ENCODE measurements around the gene ELMO1. TPM values are rescaled to one million over a fixed set of nuclear protein-coding genes. Genes with fewer than 3 reads are reported as not detected.

Gene ELMO1
- total RNA-seq, 1 experiment from 2014 or later: 7.8 TPM

DNA sequence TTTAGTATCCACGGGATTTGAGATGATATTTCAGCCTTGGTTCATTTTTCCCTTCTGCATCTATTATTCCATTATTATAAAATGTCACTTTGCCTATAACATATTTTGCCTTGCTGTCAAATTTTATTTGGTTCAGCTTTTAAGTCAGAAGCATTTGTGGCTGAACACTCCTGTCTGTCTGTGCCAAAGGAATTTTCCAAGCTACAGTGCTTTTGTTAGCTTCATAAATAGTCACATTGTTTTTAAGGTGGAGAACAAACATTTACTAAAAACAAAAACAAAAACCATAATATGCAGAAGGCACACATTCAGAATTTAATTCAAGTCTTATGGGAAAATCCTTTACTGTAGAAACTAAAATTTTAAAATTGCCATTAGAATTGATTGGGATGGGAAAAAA lies 33.8 kb upstream of the ELMO1 start:
- no peaks in the 10 kb centered on the region for H3K9me3 ChIP-seq (ENCODE audit: control insufficient read depth, low read depth, low read length)
- WGBS (ENCODE audit: extremely low coverage, insufficient read length, low lambda C conversion rate): no CpG with 5 or more reads among the region's 1 CpG
- peaks cover 0 to 11% (median 5%) of the 10 kb centered on the region in 3 experiments; a peak in 2 of 7 replicates for H3K36me3 Mint-ChIP-seq (ENCODE audit: insufficient read depth in 1 of 3, low read depth in 3 of 3)
- H3K4me1 ChIP-seq (ENCODE audit: insufficient read depth, low read length): peaks cover 8% of the 10 kb centered on the region; the same call in 1 of the 2 replicates
- no peak overlapping the region for H2BK15ac ChIP-seq (ENCODE audit: low read depth, low read length)
- H3K79me1 ChIP-seq (ENCODE audit: insufficient read depth, low read depth, low read length, poor library complexity, severe bottlenecking): no peaks in the 10 kb centered on the region
- no peak overlapping the region for H4K5ac ChIP-seq (ENCODE audit: insufficient read length, low read depth, low read length)
- no peak overlapping the region for H3K9ac ChIP-seq (ENCODE audit: extremely low read depth, insufficient read length, low read length)
- H3K4me3 Mint-ChIP-seq: no peak overlapping the region
- no peak overlapping the region for H3K4me2 ChIP-seq (ENCODE audit: insufficient read depth, insufficient read length, low read length)
- H3K23ac ChIP-seq (ENCODE audit: insufficient read length, low read depth, low read length): no peak overlapping the region
- H3K14ac ChIP-seq (ENCODE audit: insufficient read depth, low read length): no peak overlapping the region
- no peak overlapping the region for H3K56ac ChIP-seq (ENCODE audit: insufficient read length, low read depth, low read length)
- no peaks in the 10 kb centered on the region for H4K20me1 ChIP-seq (ENCODE audit: control insufficient read depth, insufficient read depth, insufficient read length)
- no peak overlapping the region for H4K8ac ChIP-seq (replicated peaks; ENCODE audit: insufficient read length, low read depth, low read length)
- H2BK20ac ChIP-seq (ENCODE audit: low read depth, low read length, poor library complexity, severe bottlenecking): no peak overlapping the region
- no peak overlapping the region for H2AK5ac ChIP-seq (ENCODE audit: insufficient read length, low read length)
- no peaks in the 10 kb centered on the region for H3K27me3 ChIP-seq (ENCODE audit: insufficient read depth, low read length)
- H2BK12ac ChIP-seq (ENCODE audit: insufficient read length, low read depth, low read length): no peak overlapping the region
- no peak overlapping the region for H3K27ac Mint-ChIP-seq
- no peak overlapping the region for H3K4ac ChIP-seq (ENCODE audit: low read depth, low read length)
- H3K79me2 ChIP-seq (ENCODE audit: insufficient read depth, low read length): no peaks in the 10 kb centered on the region
- TF ChIP-seq, protein P1, sequence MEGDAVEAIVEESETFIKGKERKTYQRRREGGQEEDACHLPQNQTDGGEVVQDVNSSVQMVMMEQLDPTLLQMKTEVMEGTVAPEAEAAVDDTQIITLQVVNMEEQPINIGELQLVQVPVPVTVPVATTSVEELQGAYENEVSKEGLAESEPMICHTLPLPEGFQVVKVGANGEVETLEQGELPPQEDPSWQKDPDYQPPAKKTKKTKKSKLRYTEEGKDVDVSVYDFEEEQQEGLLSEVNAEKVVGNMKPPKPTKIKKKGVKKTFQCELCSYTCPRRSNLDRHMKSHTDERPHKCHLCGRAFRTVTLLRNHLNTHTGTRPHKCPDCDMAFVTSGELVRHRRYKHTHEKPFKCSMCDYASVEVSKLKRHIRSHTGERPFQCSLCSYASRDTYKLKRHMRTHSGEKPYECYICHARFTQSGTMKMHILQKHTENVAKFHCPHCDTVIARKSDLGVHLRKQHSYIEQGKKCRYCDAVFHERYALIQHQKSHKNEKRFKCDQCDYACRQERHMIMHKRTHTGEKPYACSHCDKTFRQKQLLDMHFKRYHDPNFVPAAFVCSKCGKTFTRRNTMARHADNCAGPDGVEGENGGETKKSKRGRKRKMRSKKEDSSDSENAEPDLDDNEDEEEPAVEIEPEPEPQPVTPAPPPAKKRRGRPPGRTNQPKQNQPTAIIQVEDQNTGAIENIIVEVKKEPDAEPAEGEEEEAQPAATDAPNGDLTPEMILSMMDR (conservative IDR thresholded peaks at IDR 0.05): no peak
- no peak overlapping the region for H3K27ac ChIP-seq (ENCODE audit: insufficient read length, low read depth, low read length)
- no peak overlapping the region for H4K91ac ChIP-seq (ENCODE audit: insufficient read length, low read depth, low read length)
- no peaks in the 10 kb centered on the region for H3K23me2 ChIP-seq (ENCODE audit: insufficient read length, low read depth, low read length, poor library complexity, severe bottlenecking)
- H2BK120ac ChIP-seq (ENCODE audit: low read depth, low read length, poor library complexity, severe bottlenecking): no peak overlapping the region
- no peak overlapping the region for H3K18ac ChIP-seq (ENCODE audit: insufficient read length, low read depth, low read length)
- no peak overlapping the region for H2BK5ac ChIP-seq (ENCODE audit: insufficient read length, low read length)
- no peak overlapping the region for H3T11ph ChIP-seq (ENCODE audit: low read length)
- no peak for DNase-seq
- peaks cover 11 to 12% of the 10 kb centered on the region in 2 experiments for H3K4me1 Mint-ChIP-seq
- no peak overlapping the region for H2AFZ ChIP-seq (ENCODE audit: low read length)
- H3K27me3 Mint-ChIP-seq (ENCODE audit: low read depth): no peaks in the 10 kb centered on the region; the same call in 1 of the 2 replicates
- peaks cover 6 to 7% of the 10 kb centered on the region in 2 experiments for H3K9me3 Mint-ChIP-seq
